ENCODE results near the gene CFAP20DC.
"Not testable (repeated sequence)": the region's sequence is repeated elsewhere in the genome, so short reads cannot be mapped to it uniquely, and the experiment has no call there.

CFAP20DC gene

GRCh38 chr3:58867621-58868020 is 182.2 kb downstream of the CFAP20DC start:
- no peak for DNase-seq (ENCODE audit: low spot score)

- DNase-seq (ENCODE audit: low spot score) = no peak
These were observed 183.7 kb downstream of the CFAP20DC start for GRCh38 chr3:58866079-58866478.

- no peak for DNase-seq (ENCODE audit: low spot score)
These were observed 185.3 kb downstream of the CFAP20DC start for GRCh38 chr3:58864480-58864879.

- no peak for DNase-seq (ENCODE audit: low spot score)
These were observed 186.6 kb downstream of the CFAP20DC start for GRCh38 chr3:58863206-58863605.

- no peak for DNase-seq (ENCODE audit: low spot score)
These were observed 188.3 kb downstream of the CFAP20DC start for GRCh38 chr3:58861551-58861950.

GRCh38 chr3:58858126-58858525 is 191.7 kb downstream of the CFAP20DC start:
- DNase-seq (ENCODE audit: low spot score) = no peak

- DNase-seq (ENCODE audit: low spot score) = no peak
These were observed 192.4 kb downstream of the CFAP20DC start for GRCh38 chr3:58857402-58857801.

- DNase-seq (ENCODE audit: low spot score) = no peak
These were observed 201.0 kb downstream of the CFAP20DC start for GRCh38 chr3:58848826-58849225.

- DNase-seq (ENCODE audit: low spot score) = not testable (repeated sequence)
These were observed 207.6 kb downstream of the CFAP20DC start for GRCh38 chr3:58842050-58842747.

- DNase-seq (ENCODE audit: low spot score) = no peak
These were observed 208.9 kb downstream of the CFAP20DC start for GRCh38 chr3:58840949-58841348.

- DNase-seq (ENCODE audit: low spot score) = no peak
These were observed 209.9 kb downstream of the CFAP20DC start for GRCh38 chr3:58839964-58840363.

- no peak for DNase-seq (ENCODE audit: low spot score)
These were observed 210.6 kb downstream of the CFAP20DC start for GRCh38 chr3:58839187-58839586.

- DNase-seq (ENCODE audit: low spot score) = no peak
These were observed 212.0 kb downstream of the CFAP20DC start for GRCh38 chr3:58837856-58838255.

GRCh38 chr3:58837141-58837843 is 212.5 kb downstream of the CFAP20DC start:
- no peak for DNase-seq (ENCODE audit: low spot score)

GRCh38 chr3:58835086-58835485 is 214.7 kb downstream of the CFAP20DC start:
- DNase-seq (ENCODE audit: low spot score) = no peak

- no peak for DNase-seq (ENCODE audit: low spot score)
These were observed 216.3 kb downstream of the CFAP20DC start for GRCh38 chr3:58833491-58833890.

- peak; percentile 27 for DNase-seq (ENCODE audit: low spot score)
These were observed 220.4 kb downstream of the CFAP20DC start for GRCh38 chr3:58829321-58830000.

- no peak for DNase-seq (ENCODE audit: low spot score)
These were observed 225.0 kb downstream of the CFAP20DC start for GRCh38 chr3:58824777-58825176.

GRCh38 chr3:58824285-58824684 is 225.5 kb downstream of the CFAP20DC start:
- DNase-seq (ENCODE audit: low spot score) = peak; percentile 67

GRCh38 chr3:58806551-58807244 is 243.1 kb downstream of the CFAP20DC start:
- DNase-seq (ENCODE audit: low spot score) = not testable (repeated sequence)

- DNase-seq (ENCODE audit: low spot score) = no peak
These were observed 244.9 kb downstream of the CFAP20DC start for GRCh38 chr3:58804914-58805313.

- DNase-seq (ENCODE audit: low spot score) = no peak
These were observed 248.3 kb downstream of the CFAP20DC start for GRCh38 chr3:58801541-58801940.
